NCI-H146 (cell line): ENCODE results near the gene CPNE4.

ENCODE experiments used
- DNase-seq: peaks from one replicate; lab custom pipeline; 2025; lab: John Stamatoyannopoulos, UW

The CPNE4 gene

GRCh38 chr3:131735116-131735515, 299.7 kb downstream of the CPNE4 start:
- DNase-seq = no peak

- no peak for DNase-seq
Observed at GRCh38 chr3:131733086-131733841, 301.6 kb downstream of the CPNE4 start.

- DNase-seq = no peak
Observed at GRCh38 chr3:131731709-131732108, 303.1 kb downstream of the CPNE4 start.

GRCh38 chr3:131730581-131730980, 304.2 kb downstream of the CPNE4 start:
- no peak for DNase-seq

GRCh38 chr3:131729643-131730017, 305.2 kb downstream of the CPNE4 start:
- DNase-seq = peak; percentile 10

GRCh38 chr3:131728898-131729642, 305.7 kb downstream of the CPNE4 start:
- peak; percentile 77 for DNase-seq

- DNase-seq = no peak
Observed at GRCh38 chr3:131725414-131725813, 309.4 kb downstream of the CPNE4 start.

GRCh38 chr3:131723343-131723742, 311.5 kb downstream of the CPNE4 start:
- no peak for DNase-seq

GRCh38 chr3:131717493-131717892, 317.3 kb downstream of the CPNE4 start:
- no peak for DNase-seq

- no peak for DNase-seq
Observed at GRCh38 chr3:131716943-131717342, 317.9 kb downstream of the CPNE4 start.

GRCh38 chr3:131716007-131716406, 318.8 kb downstream of the CPNE4 start:
- DNase-seq = no peak

GRCh38 chr3:131714585-131715220, 320.1 kb downstream of the CPNE4 start:
- DNase-seq = no peak

GRCh38 chr3:131713416-131714123, 321.2 kb downstream of the CPNE4 start:
- DNase-seq = no peak

- DNase-seq = no peak
Observed at GRCh38 chr3:131712662-131713061, 322.2 kb downstream of the CPNE4 start.

- DNase-seq = no peak
Observed at GRCh38 chr3:131711114-131711768, 323.6 kb downstream of the CPNE4 start.

GRCh38 chr3:131708241-131708640, 326.6 kb downstream of the CPNE4 start:
- no peak for DNase-seq

- no peak for DNase-seq
Observed at GRCh38 chr3:131705558-131706051, 329.2 kb downstream of the CPNE4 start.

GRCh38 chr3:131705099-131705498, 329.7 kb downstream of the CPNE4 start:
- no peak for DNase-seq

GRCh38 chr3:131704098-131704497, 330.7 kb downstream of the CPNE4 start:
- no peak for DNase-seq

- no peak for DNase-seq
Observed at GRCh38 chr3:131702146-131702545, 332.7 kb downstream of the CPNE4 start.

GRCh38 chr3:131701153-131701770, 333.6 kb downstream of the CPNE4 start:
- DNase-seq = no peak
